C4-2B (cell line): ENCODE data around the gene INSYN2B.

Experiments
- ZFX ChIP-seq: fragments of 450-650 bp; IDR thresholded peaks from 2 replicates; pipeline ENCODE4 v1.6.1; 2017
- TF ChIP-seq, protein P1 (sequence below): fragments of 450-650 bp; conservative IDR thresholded peaks from 2 replicates; pipeline ENCODE4 v1.5.1; 2017; ENCODE audit warnings: mild to moderate bottlenecking

DNA sequence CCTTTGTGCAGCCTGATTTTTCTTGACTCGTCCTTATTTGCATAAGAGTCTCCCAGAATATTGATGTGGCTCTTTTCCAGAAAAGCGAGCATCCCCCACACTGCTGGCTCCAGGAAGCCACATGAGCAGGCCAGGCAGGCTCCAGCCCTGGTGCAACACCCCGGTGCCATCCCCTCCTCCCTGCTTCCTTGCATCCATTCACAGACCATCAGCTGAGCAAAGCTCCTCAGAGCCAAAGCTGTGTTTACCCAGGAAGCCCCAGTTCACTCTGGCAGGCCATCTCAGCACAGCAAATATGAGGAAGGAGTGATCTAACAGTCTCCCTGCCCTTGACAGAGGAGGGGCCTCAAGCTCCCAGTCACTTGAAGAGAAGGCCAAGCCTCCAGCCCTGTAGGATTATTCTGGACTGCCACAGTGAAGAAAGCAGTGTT is 34.4 kb downstream of the INSYN2B start:
- TF ChIP-seq, protein P1, sequence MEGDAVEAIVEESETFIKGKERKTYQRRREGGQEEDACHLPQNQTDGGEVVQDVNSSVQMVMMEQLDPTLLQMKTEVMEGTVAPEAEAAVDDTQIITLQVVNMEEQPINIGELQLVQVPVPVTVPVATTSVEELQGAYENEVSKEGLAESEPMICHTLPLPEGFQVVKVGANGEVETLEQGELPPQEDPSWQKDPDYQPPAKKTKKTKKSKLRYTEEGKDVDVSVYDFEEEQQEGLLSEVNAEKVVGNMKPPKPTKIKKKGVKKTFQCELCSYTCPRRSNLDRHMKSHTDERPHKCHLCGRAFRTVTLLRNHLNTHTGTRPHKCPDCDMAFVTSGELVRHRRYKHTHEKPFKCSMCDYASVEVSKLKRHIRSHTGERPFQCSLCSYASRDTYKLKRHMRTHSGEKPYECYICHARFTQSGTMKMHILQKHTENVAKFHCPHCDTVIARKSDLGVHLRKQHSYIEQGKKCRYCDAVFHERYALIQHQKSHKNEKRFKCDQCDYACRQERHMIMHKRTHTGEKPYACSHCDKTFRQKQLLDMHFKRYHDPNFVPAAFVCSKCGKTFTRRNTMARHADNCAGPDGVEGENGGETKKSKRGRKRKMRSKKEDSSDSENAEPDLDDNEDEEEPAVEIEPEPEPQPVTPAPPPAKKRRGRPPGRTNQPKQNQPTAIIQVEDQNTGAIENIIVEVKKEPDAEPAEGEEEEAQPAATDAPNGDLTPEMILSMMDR = no peak
- TF ChIP-seq ZFX = no peak
